ENCODE data around the gene BRSK2. TPM values are rescaled to one million over a fixed set of nuclear protein-coding genes. Genes with fewer than 3 reads are reported as not detected.

Gene BRSK2
- total RNA-seq, 1 donor from 2014 or later, result 1.7 TPM

DNA sequence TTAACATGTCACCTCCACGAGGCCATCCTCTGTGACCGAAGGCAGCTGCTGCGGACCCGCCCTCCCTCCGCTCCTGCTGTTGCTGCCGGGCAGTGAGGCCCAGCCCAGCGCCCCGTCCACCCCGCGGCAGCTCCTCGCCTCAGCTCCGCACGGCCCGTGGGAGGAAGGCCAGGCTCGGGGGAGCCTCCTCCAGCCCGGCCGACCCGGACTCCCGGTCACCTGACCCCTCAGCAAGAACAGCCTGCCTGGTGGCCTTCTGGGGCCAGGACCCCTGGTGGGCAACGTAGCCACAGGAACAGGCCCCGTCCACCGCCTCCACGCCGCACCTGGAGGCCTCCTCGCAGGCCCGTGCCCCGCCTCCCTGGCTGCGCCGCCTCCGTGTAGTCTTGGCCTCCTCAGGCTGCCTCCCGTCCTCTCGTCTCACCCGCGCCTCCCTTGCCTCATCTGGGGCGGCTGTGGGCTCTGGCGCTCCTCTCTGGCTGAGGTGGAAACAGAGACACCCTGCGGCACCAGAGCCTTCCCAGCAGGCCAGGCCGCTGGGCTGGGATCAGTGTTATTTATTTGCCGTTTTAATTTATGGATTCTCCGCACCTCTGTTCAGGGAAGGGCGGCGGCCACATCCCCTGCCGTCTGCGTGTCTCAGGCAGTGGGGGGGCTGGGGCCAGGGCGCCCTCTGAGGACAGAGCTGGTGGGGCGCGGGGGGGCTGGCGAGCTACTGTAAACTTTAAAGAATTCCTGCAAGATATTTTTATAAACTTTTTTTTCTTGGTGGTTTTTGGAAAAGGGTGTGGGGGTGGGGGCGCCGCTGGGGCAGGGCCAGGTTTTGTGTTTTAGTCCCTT, 71.5 kb downstream of the BRSK2 start:
- no peak for DNase-seq (ENCODE audit: extremely low spot score, unreplicated experiment)
- H3K4me3 Mint-ChIP-seq (ENCODE audit: unreplicated experiment), result no peak overlapping the region
- H3K27me3 Mint-ChIP-seq (ENCODE audit: unreplicated experiment), result no peaks in the 10 kb centered on the region
- TF ChIP-seq, protein P1, sequence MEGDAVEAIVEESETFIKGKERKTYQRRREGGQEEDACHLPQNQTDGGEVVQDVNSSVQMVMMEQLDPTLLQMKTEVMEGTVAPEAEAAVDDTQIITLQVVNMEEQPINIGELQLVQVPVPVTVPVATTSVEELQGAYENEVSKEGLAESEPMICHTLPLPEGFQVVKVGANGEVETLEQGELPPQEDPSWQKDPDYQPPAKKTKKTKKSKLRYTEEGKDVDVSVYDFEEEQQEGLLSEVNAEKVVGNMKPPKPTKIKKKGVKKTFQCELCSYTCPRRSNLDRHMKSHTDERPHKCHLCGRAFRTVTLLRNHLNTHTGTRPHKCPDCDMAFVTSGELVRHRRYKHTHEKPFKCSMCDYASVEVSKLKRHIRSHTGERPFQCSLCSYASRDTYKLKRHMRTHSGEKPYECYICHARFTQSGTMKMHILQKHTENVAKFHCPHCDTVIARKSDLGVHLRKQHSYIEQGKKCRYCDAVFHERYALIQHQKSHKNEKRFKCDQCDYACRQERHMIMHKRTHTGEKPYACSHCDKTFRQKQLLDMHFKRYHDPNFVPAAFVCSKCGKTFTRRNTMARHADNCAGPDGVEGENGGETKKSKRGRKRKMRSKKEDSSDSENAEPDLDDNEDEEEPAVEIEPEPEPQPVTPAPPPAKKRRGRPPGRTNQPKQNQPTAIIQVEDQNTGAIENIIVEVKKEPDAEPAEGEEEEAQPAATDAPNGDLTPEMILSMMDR (IDR thresholded peaks at IDR 0.05), result no peak
- no peak overlapping the region for H3K27ac Mint-ChIP-seq (ENCODE audit: unreplicated experiment)
- H3K9me3 Mint-ChIP-seq (ENCODE audit: unreplicated experiment), result no peaks in the 10 kb centered on the region
- peaks cover 5% of the 10 kb centered on the region for H3K36me3 Mint-ChIP-seq (ENCODE audit: unreplicated experiment)
- H3K4me1 Mint-ChIP-seq (ENCODE audit: unreplicated experiment), result no peaks in the 10 kb centered on the region

DNA sequence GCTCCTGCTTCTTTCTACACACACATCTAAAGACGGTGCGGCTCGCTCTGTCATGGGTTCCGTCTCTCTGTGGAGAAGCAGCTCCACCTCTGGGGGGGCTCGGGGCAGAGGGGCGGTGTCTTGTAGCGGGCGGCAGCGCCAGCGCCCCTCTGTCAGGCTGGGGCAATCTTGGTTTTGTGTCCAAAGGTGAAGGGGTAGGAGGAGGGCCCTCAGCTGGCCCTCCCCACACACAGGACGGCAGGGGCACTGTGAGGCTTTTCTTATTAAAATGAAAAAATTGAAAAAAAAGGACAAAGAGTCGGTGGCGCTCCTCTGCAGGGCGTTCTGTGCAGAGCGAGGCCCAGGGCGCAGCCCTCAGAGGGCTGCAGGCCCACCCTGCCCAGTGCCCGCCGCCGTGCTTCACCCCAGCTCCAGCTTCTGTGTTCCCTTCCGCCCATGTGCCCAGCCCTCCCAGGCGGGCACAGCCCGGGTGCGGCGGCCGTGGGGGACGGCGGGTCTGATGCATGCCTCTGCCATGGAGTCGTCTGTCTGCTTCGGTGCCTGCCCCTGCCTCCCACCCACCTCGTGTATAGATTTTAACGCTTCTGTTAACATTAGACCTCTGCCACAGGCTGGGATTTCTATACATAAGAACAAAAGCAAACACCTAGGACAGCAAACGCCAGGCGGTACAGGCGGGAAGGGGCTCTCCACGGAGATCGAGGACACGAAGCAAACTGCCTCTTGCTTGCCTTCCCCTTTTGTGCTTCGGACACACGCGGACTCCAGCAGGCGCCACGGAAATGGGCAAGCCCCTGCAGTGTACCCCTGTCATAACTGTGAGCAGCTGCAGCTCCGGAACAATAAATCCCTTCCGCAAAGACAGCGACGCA, 72.3 kb downstream of the BRSK2 start:
- peaks cover 8% of the 10 kb centered on the region for H3K36me3 Mint-ChIP-seq (ENCODE audit: unreplicated experiment)
- no peaks in the 10 kb centered on the region for H3K9me3 Mint-ChIP-seq (ENCODE audit: unreplicated experiment)
- H3K27ac Mint-ChIP-seq (ENCODE audit: unreplicated experiment), result no peak overlapping the region
- H3K4me1 Mint-ChIP-seq (ENCODE audit: unreplicated experiment), result no peaks in the 10 kb centered on the region
- TF ChIP-seq, protein P1 (IDR thresholded peaks at IDR 0.05), result no peak
- no peaks in the 10 kb centered on the region for H3K27me3 Mint-ChIP-seq (ENCODE audit: unreplicated experiment)
- H3K4me3 Mint-ChIP-seq (ENCODE audit: unreplicated experiment), result no peak overlapping the region
- no peak for DNase-seq (ENCODE audit: extremely low spot score, unreplicated experiment)

DNA sequence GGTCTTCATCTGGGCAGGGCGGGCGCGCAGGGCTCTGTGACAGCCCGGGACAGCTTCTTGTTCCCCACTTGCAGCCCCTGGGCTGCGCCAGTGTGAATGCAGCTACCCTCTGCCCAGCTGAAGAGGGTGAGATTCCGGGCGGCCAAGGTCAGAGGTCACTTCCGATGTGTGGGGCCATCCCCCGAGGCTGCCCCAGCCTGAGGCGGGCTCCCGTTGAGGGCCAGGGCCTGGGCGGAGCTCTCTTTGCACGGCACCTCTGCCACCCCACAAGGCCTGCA, 72.9 kb downstream of the BRSK2 start:
- Mint-ChIP-seq H3K4me3 (ENCODE audit: unreplicated experiment) (no peak overlapping the region), H3K4me1 (ENCODE audit: unreplicated experiment) (no peaks in the 10 kb centered on the region), H3K9me3 (ENCODE audit: unreplicated experiment) (no peaks in the 10 kb centered on the region), H3K27ac (ENCODE audit: unreplicated experiment) (no peak overlapping the region), H3K27me3 (ENCODE audit: unreplicated experiment) (no peaks in the 10 kb centered on the region), H3K36me3 (ENCODE audit: unreplicated experiment) (peaks cover 11% of the 10 kb centered on the region)
- DNase-seq (ENCODE audit: extremely low spot score, unreplicated experiment), result no peak
- TF ChIP-seq, protein P1 (IDR thresholded peaks at IDR 0.05), result no peak

DNA sequence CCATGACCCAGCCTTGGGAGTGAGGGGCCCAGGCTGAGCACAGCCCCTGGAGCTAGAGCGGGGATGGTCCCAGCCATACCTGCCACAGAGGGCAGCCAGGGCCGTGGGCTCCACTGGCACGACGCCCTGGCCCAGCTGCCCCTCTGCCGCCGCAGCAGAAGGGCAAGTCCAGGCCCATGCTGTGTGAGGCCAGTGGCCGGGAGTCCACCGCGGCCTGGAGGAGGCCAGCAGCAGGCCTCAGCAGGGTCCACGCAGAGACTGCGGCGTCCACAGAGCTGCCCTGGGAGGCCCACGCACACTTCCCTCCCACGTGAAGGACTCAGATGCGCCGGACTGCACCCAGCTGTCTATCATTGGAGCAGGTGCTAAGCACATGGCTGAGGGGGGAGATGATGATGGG, 73.3 kb downstream of the BRSK2 start:
- TF ChIP-seq, protein P1 (IDR thresholded peaks at IDR 0.05), result no peak
- Mint-ChIP-seq H3K4me3 (ENCODE audit: unreplicated experiment) (no peak overlapping the region), H3K9me3 (ENCODE audit: unreplicated experiment) (no peaks in the 10 kb centered on the region), H3K4me1 (ENCODE audit: unreplicated experiment) (no peaks in the 10 kb centered on the region), H3K36me3 (ENCODE audit: unreplicated experiment) (peaks cover 11% of the 10 kb centered on the region), H3K27ac (ENCODE audit: unreplicated experiment) (no peak overlapping the region), H3K27me3 (ENCODE audit: unreplicated experiment) (no peaks in the 10 kb centered on the region)
- DNase-seq (ENCODE audit: extremely low spot score, unreplicated experiment), result no peak

DNA sequence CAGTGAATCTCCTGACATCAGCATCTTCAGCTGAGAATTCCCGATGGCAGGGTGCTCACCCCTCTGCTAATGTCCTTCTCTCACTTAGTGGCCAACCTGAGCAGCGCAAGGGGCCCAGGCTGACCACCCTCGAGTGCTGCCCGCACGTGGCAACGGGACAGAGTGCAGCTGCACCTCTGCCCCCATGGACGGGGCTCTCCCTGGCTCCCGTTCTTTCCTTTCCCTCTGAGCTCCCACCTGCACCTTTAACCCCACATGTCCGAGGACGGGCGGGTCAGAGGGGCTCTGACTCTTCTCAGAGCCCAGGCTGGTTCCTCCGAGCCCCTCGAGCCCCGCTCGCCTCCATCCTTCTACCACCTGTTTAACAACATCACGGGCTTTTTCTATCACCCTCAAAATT, 77.0 kb downstream of the BRSK2 start:
- DNase-seq (ENCODE audit: extremely low spot score, unreplicated experiment), result no peak
- no peak overlapping the region for H3K27ac Mint-ChIP-seq (ENCODE audit: unreplicated experiment)
- H3K36me3 Mint-ChIP-seq (ENCODE audit: unreplicated experiment), result peaks cover 16% of the 10 kb centered on the region
- no peaks in the 10 kb centered on the region for H3K9me3 Mint-ChIP-seq (ENCODE audit: unreplicated experiment)
- H3K27me3 Mint-ChIP-seq (ENCODE audit: unreplicated experiment), result no peaks in the 10 kb centered on the region
- H3K4me3 Mint-ChIP-seq (ENCODE audit: unreplicated experiment), result no peak overlapping the region
- TF ChIP-seq, protein P1 (IDR thresholded peaks at IDR 0.05), result no peak
- no peaks in the 10 kb centered on the region for H3K4me1 Mint-ChIP-seq (ENCODE audit: unreplicated experiment)

Measured in osteocyte (in vitro differentiated cells).